DOHH2 (cell line): Measurements from ENCODE around the gene GPR141.

ENCODE experiments used
- CTCF ChIP-seq: fragments of 200-600 bp; sonication (generic); IDR thresholded peaks from one replicate; pipeline ENCODE4 v1.5.1; 2014; ENCODE audit warnings: antibody characterized with exemption, mild to moderate bottlenecking, low read depth, low read length; ENCODE audit not compliant: poor library complexity, severe bottlenecking
- EZH2phosphoT487 ChIP-seq: fragments of 200-600 bp; sonication (generic); IDR thresholded peaks from 2 replicates; pipeline ENCODE4 v1.6.1; 2017; ENCODE audit warnings: borderline replicate concordance, mild to moderate bottlenecking, antibody characterized with exemption, low read length, moderate library complexity, mixed read lengths

GRCh38 chr7:37673523-37673922 is 10.0 kb upstream of the GPR141 start:
- TF ChIP-seq CTCF (no peak), EZH2phosphoT487 (no peak)
